ENCODE measurements around the gene ELFN1. TPM values are rescaled to one million over a fixed set of nuclear protein-coding genes. Genes with fewer than 3 reads are reported as not detected.

The ELFN1 gene
- total RNA-seq, 2 donors from 2014 or later = 0.33 to 1.3 TPM

DNA sequence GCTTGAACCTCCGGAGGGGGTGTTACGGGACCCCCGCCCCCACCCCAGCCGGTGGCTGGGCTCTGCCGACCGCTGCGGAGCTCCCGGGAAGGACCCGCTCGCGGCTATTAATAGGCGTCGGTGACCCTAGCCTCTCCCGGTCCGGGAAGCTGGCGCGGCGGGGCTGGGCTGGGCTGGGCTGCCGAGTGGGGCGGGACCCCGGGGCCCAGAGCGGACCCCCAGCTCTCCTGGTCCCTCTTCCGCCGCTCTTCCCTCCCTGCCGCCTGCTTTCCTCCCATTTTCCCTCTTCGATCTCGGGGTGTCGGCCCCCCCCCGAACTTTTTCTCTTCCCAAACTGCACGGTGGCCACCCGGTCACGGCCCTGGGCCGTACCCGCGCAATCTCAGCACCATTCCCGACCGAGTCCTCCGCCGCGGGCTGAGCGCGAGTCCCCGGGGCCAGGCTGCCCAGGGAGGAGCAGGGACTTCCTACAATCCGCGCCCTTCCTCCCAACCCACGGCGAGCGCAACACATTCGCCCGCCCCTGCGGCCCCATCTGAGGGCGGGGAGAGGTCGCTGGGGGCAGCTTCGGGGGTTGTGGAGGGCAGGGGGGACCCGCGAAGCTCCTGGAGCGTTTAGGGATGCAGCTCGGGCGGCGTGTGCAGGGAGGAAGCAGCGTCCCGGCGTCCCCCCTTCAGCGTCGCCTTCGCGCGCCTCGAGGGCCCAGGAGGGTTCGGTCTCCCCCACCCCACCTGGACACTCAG, 3.1 kb upstream of the ELFN1 start:
- H3K27me3 ChIP-seq = peaks cover 9 to 29% of the 10 kb centered on the region in 2 donors
- H3K4me1 ChIP-seq = peaks cover 54% of the 10 kb centered on the region
- intact Hi-C loops (cut with DNase I) = loop anchor here (10.0 kb wide), 1 partner anchor 538 kb away; no protein-coding TSS in a partner anchor
- H3K27ac ChIP-seq = no peak overlapping the region
- no peaks in the 10 kb centered on the region for H3K36me3 ChIP-seq (replicated peaks in 1 of 2; ENCODE audit: insufficient read depth in 1 of 2, low read depth in 2 of 2)
- 2 to 4% methylated on average over 16 to 69 of the region's 70 CpGs for WGBS, 2 donors
- peak overlapping the region in 1 of 2 donors; percentile 5 for H3K4me3 ChIP-seq
- H3K9me3 ChIP-seq = no peaks in the 10 kb centered on the region
- DNase-seq (peak in 3 of 4 donors; percentile 1 to 12 (median 5)), ATAC-seq (no peak)
- TF ChIP-seq POLR2A (IDR thresholded peaks at IDR 0.05) = no peak
- TF ChIP-seq, protein P1, sequence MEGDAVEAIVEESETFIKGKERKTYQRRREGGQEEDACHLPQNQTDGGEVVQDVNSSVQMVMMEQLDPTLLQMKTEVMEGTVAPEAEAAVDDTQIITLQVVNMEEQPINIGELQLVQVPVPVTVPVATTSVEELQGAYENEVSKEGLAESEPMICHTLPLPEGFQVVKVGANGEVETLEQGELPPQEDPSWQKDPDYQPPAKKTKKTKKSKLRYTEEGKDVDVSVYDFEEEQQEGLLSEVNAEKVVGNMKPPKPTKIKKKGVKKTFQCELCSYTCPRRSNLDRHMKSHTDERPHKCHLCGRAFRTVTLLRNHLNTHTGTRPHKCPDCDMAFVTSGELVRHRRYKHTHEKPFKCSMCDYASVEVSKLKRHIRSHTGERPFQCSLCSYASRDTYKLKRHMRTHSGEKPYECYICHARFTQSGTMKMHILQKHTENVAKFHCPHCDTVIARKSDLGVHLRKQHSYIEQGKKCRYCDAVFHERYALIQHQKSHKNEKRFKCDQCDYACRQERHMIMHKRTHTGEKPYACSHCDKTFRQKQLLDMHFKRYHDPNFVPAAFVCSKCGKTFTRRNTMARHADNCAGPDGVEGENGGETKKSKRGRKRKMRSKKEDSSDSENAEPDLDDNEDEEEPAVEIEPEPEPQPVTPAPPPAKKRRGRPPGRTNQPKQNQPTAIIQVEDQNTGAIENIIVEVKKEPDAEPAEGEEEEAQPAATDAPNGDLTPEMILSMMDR (IDR thresholded peaks at IDR 0.05) = no peak

DNA sequence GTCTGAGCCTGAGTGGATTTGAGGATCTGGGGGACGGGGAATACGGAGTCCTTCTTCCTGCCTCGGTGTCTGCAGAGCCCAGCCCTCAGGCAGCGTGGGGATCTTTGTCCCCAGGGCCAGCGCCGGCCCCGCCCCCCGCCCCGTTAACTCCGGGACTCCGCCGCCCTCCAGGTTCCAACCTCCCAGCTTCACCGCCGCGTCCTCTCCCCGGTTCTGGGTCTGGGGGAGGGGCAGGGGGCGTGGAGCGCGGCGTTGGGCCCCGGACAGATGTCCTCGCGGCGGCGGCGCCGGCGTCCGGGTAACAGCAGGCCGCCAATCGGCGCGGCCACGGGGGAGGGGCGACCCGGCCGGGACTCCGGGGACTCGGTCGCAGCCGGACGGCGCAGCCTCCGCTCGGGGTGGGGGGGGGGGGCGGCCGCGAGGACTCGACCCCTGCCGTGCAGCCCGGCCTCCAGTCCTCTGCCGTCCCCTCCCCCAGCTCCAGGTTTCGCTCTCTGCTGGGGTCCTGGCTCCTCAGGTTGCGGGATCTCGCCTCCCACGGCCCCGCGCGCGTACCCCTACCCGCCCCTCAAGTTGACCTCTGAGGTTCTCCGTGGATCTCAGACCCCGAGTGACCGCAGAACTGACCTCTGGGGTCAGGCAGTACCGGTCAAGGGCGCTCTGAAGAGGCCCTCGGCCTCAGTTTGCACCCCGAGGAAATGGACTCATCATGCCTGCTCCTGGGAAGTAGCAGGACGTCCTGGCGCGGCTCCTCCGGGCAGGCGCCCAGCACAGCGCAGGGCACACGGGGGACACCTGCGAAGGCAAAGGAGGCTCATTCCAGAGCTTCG, 2.3 kb upstream of the ELFN1 start:
- no peaks in the 10 kb centered on the region for H3K36me3 ChIP-seq (replicated peaks in 1 of 2; ENCODE audit: insufficient read depth in 1 of 2, low read depth in 2 of 2)
- peak in 3 of 4 donors; percentile 1 to 17 (median 14) for DNase-seq
- no peak overlapping the region for H3K27ac ChIP-seq
- ATAC-seq = no peak
- peaks cover 54% of the 10 kb centered on the region for H3K4me1 ChIP-seq
- peaks cover 9 to 29% of the 10 kb centered on the region in 2 donors for H3K27me3 ChIP-seq
- H3K9me3 ChIP-seq = no peaks in the 10 kb centered on the region
- no peak for TF ChIP-seq POLR2A (IDR thresholded peaks at IDR 0.05)
- 14 to 30% methylated on average over 6 to 67 of the region's 77 CpGs for WGBS, 2 donors
- intact Hi-C loops (cut with DNase I) = loop anchor here (10.0 kb wide), 1 partner anchor 537 kb away; no protein-coding TSS in a partner anchor
- H3K4me3 ChIP-seq = no peak overlapping the region

DNA sequence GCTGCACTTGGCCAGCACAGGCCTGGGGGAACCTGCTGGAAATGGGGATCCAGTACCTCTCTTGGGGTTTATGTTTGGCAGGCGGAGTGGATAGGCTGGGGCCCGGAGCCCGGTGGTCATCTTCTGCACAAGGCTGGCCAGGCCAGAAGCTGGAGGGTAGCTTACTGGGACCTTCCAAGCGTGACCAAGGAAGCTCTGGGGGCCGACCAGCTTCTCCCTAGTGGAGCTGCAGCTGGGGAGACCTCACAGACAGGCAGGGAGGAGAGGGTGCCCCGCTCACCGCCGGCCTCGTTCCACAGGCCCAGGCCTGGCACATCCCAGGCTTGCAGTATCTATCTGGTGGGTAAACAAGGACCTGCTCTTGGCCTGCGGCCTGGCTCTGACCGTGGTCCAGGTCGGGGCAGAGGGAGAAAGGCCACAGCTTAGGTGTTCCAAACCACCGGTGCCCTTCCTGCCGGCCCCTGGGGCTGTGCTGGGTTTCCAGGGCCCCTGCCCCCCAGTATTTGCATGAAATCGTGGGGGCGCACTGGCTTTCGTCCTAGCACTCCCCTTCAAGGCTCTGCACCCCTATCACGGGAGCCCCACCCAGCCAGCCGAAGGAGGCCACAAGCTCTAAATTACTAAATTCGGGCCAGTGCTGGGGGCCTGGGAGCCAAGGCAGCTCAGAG, 1.5 kb upstream of the ELFN1 start:
- peak in 3 of 4 donors; percentile 1 to 14 (median 9) for DNase-seq

DNA sequence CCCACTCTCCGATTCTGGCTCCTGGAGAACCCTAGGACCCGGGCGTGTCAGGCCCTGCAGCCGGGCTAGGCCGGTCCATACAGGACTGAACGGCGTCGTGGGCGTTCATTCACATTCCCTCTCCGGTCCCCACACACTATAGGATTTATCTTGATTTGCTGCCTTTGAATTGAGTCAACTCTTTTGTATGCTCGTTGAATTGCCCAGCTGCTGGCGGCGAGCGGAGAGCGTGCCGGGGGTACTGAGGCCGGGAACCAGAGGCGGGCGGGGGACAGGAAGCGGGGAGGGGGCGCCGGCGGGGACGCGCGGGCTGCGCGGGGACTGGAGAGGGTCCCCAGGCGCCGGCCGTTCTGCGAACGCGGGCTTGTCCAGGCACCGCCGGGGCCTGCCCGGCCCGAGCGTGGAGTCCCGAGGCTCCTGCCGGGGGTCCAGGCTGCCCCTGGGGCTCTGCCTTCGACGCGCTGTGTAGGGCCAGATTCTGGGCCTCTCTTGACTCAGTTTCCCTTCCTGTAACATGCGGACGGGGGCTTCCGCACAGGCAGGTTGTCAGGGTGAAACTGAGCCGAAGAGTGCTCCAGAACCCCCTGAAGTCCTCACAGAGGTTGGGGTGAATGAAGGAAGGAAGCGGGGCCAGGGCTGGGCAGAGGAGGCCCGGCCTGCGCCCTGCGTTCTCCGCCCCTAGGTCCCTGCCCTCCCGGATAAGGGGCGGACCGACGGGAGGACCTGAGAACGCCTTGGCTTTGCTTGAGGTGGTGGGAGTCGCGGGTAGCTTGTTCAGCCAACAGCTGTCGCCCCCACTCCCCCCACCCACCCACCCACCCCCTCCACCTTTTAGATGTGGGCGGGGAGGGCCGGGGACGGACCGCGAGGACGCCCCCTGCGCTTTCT, 769 bp upstream of the ELFN1 start:
- WGBS, 2 donors = 20 to 41% methylated on average over 44 to 66 of the region's 68 CpGs

More for the DNA sequence above, 1.5 kb upstream of the ELFN1 start:
- Histone ChIP-seq H3K4me1 (peaks cover 54% of the 10 kb centered on the region), H3K27ac (no peak overlapping the region), H3K9me3 (no peaks in the 10 kb centered on the region), H3K4me3 (no peak overlapping the region), H3K36me3 (replicated peaks in 1 of 2; ENCODE audit: insufficient read depth in 1 of 2, low read depth in 2 of 2) (no peaks in the 10 kb centered on the region), H3K27me3 (peaks cover 9 to 32% of the 10 kb centered on the region in 2 donors)
- ATAC-seq = no peak
- WGBS, 2 donors = 35 to 36% methylated on average over 6 to 20 of the region's 20 CpGs
- intact Hi-C loops (cut with DNase I) = loop anchor here (10.0 kb wide), 1 partner anchor 536 kb away; no protein-coding TSS in a partner anchor
- TF ChIP-seq, protein P1 (IDR thresholded peaks at IDR 0.05) = no peak

More for the DNA sequence above, 769 bp upstream of the ELFN1 start:
- no peaks in the 10 kb centered on the region for H3K9me3 ChIP-seq
- intact Hi-C loops (cut with DNase I) = loop anchor here (10.0 kb wide), 1 partner anchor 535 kb away; no protein-coding TSS in a partner anchor
- ATAC-seq (no peak), DNase-seq (peak in 2 of 4 donors; percentile 3 to 11)
- H3K27me3 ChIP-seq = peaks cover 9 to 25% of the 10 kb centered on the region in 2 donors
- TF ChIP-seq POLR2A (IDR thresholded peaks at IDR 0.05) = no peak
- TF ChIP-seq, protein P1 (IDR thresholded peaks at IDR 0.05) = no peak
- peaks cover 51% of the 10 kb centered on the region for H3K4me1 ChIP-seq
- H3K27ac ChIP-seq = no peak overlapping the region
- H3K4me3 ChIP-seq = no peak overlapping the region
- H3K36me3 ChIP-seq (replicated peaks in 1 of 2; ENCODE audit: insufficient read depth in 1 of 2, low read depth in 2 of 2) = no peaks in the 10 kb centered on the region

All from body of pancreas (tissue), 4 donors.